H1 (cell line): Measurements from ENCODE around the gene MAP2K1. TPM values are rescaled to one million over a fixed set of nuclear protein-coding genes. Genes with fewer than 3 reads are reported as not detected.

ENCODE experiments used
- FOSL1 ChIP-seq: IDR thresholded peaks from 2 replicates; pipeline ENCODE4 v1.6.1; 2011; ENCODE audit warnings: mild to moderate bottlenecking, low read depth, low read length, moderate library complexity; ENCODE audit not compliant: insufficient read depth
- polyA plus RNA-seq, 7 experiments: library from polyadenylated mRNA; depleted of rRNA in 3 of 7; stranded (reverse) in 5 of 7; unstranded in 2 of 7; fragments of >200 nt in 5 of 7; fragments of 200-250 nt in 2 of 7; gene quantifications; 1 replicate in 5 of 7; 2 replicates in 1 of 7; 4 replicates in 1 of 7; pipeline versions ENCODE4 v1.2.1 to v1.2.3, GENCODE V29; 2011 to 2013; ENCODE audit warnings: missing spikeins in 2 of 7, mixed read lengths in 2 of 7
- total RNA-seq: library from RNA; stranded (reverse); fragmentation: NEBNext Ultra II Directional; extraction: Animal tissue kit (Norgen Biotek cat#: 25700); gene quantifications from 2 replicates; pipeline ENCODE4 v1.2.1, GENCODE V29; 2021
- TF ChIP-seq, protein P1 (sequence below), 3 experiments: IDR thresholded peaks; 1 replicate in 2 of 3; 2 replicates in 1 of 3; pipeline versions ENCODE4 v1.5.1 to v1.6.1; 2011; ENCODE audit warnings: low read length in 3 of 3, mild to moderate bottlenecking in 3 of 3, inconsistent platforms in 2 of 3, low read depth in 1 of 3, moderate library complexity in 1 of 3; ENCODE audit not compliant: insufficient read depth in 1 of 3; ENCODE audit errors: control extremely low read depth in 1 of 3
- TF ChIP-seq, protein P2 (sequence below): fragments of 300-600 bp; sonication (generic); IDR thresholded peaks from 2 replicates; pipeline ENCODE4 v1.7.1; 2012; ENCODE audit warnings: low read length, moderate library complexity, mild to moderate bottlenecking, inconsistent platforms; ENCODE audit not compliant: insufficient replicate concordance

MAP2K1 gene
- total and polyA plus RNA-seq, 2 of the 8 experiments (the other 6 are each of a cell fraction or from before 2014, with no cell fraction given): 54.7 to 78.2 TPM

DNA sequence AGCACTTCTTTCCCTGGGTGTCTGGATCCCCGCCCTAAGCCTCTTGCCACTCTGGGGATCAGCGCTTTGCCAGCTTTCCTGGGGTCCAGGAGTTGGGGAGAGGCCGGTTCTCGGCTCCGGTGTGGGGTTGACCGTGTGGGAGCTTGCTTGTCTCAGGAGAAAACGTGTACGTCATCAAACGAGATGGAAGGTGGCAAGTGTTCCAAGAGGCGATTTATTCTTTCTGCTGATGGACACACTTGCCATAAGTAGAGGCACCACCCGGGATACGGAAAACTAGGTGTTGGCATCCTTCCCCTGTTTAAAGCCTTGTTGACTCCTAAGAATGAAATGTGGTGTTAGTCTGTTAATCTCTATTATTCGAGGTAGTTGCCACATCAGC lies 118.7 kb downstream of the MAP2K1 start (continued):
- TF ChIP-seq, protein P1, sequence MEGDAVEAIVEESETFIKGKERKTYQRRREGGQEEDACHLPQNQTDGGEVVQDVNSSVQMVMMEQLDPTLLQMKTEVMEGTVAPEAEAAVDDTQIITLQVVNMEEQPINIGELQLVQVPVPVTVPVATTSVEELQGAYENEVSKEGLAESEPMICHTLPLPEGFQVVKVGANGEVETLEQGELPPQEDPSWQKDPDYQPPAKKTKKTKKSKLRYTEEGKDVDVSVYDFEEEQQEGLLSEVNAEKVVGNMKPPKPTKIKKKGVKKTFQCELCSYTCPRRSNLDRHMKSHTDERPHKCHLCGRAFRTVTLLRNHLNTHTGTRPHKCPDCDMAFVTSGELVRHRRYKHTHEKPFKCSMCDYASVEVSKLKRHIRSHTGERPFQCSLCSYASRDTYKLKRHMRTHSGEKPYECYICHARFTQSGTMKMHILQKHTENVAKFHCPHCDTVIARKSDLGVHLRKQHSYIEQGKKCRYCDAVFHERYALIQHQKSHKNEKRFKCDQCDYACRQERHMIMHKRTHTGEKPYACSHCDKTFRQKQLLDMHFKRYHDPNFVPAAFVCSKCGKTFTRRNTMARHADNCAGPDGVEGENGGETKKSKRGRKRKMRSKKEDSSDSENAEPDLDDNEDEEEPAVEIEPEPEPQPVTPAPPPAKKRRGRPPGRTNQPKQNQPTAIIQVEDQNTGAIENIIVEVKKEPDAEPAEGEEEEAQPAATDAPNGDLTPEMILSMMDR (IDR thresholded peaks at IDR 0.05; ENCODE audit: control extremely low read depth in 1 of 3, insufficient read depth in 1 of 3, low read depth in 1 of 3, low read length in 3 of 3): no peak
- TF ChIP-seq, protein P2, sequence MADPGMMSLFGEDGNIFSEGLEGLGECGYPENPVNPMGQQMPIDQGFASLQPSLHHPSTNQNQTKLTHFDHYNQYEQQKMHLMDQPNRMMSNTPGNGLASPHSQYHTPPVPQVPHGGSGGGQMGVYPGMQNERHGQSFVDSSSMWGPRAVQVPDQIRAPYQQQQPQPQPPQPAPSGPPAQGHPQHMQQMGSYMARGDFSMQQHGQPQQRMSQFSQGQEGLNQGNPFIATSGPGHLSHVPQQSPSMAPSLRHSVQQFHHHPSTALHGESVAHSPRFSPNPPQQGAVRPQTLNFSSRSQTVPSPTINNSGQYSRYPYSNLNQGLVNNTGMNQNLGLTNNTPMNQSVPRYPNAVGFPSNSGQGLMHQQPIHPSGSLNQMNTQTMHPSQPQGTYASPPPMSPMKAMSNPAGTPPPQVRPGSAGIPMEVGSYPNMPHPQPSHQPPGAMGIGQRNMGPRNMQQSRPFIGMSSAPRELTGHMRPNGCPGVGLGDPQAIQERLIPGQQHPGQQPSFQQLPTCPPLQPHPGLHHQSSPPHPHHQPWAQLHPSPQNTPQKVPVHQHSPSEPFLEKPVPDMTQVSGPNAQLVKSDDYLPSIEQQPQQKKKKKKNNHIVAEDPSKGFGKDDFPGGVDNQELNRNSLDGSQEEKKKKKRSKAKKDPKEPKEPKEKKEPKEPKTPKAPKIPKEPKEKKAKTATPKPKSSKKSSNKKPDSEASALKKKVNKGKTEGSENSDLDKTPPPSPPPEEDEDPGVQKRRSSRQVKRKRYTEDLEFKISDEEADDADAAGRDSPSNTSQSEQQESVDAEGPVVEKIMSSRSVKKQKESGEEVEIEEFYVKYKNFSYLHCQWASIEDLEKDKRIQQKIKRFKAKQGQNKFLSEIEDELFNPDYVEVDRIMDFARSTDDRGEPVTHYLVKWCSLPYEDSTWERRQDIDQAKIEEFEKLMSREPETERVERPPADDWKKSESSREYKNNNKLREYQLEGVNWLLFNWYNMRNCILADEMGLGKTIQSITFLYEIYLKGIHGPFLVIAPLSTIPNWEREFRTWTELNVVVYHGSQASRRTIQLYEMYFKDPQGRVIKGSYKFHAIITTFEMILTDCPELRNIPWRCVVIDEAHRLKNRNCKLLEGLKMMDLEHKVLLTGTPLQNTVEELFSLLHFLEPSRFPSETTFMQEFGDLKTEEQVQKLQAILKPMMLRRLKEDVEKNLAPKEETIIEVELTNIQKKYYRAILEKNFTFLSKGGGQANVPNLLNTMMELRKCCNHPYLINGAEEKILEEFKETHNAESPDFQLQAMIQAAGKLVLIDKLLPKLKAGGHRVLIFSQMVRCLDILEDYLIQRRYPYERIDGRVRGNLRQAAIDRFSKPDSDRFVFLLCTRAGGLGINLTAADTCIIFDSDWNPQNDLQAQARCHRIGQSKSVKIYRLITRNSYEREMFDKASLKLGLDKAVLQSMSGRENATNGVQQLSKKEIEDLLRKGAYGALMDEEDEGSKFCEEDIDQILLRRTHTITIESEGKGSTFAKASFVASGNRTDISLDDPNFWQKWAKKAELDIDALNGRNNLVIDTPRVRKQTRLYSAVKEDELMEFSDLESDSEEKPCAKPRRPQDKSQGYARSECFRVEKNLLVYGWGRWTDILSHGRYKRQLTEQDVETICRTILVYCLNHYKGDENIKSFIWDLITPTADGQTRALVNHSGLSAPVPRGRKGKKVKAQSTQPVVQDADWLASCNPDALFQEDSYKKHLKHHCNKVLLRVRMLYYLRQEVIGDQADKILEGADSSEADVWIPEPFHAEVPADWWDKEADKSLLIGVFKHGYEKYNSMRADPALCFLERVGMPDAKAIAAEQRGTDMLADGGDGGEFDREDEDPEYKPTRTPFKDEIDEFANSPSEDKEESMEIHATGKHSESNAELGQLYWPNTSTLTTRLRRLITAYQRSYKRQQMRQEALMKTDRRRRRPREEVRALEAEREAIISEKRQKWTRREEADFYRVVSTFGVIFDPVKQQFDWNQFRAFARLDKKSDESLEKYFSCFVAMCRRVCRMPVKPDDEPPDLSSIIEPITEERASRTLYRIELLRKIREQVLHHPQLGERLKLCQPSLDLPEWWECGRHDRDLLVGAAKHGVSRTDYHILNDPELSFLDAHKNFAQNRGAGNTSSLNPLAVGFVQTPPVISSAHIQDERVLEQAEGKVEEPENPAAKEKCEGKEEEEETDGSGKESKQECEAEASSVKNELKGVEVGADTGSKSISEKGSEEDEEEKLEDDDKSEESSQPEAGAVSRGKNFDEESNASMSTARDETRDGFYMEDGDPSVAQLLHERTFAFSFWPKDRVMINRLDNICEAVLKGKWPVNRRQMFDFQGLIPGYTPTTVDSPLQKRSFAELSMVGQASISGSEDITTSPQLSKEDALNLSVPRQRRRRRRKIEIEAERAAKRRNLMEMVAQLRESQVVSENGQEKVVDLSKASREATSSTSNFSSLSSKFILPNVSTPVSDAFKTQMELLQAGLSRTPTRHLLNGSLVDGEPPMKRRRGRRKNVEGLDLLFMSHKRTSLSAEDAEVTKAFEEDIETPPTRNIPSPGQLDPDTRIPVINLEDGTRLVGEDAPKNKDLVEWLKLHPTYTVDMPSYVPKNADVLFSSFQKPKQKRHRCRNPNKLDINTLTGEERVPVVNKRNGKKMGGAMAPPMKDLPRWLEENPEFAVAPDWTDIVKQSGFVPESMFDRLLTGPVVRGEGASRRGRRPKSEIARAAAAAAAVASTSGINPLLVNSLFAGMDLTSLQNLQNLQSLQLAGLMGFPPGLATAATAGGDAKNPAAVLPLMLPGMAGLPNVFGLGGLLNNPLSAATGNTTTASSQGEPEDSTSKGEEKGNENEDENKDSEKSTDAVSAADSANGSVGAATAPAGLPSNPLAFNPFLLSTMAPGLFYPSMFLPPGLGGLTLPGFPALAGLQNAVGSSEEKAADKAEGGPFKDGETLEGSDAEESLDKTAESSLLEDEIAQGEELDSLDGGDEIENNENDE: no peak
- no peak for TF ChIP-seq FOSL1
